Motor neuron (in vitro differentiated cells): ENCODE data around the gene KIF4A. TPM values are rescaled to one million over a fixed set of nuclear protein-coding genes. Genes with fewer than 3 reads are reported as not detected.
"Not testable (repeated sequence)": the region's sequence is repeated elsewhere in the genome, so short reads cannot be mapped to it uniquely, and the experiment has no call there.

Experiments used
- ATAC-seq, 8 experiments: fragments of 200-7000 bp; cut with Tn5 transposase; replicated peaks in 6 of 8; 2 replicates each; pipeline ENCODE4 v1.8.0; 2021; ENCODE audit warnings: mild to moderate bottlenecking in 8 of 8, moderate library complexity in 8 of 8
- H3K27ac ChIP-seq, 2 donors: fragments of 250-450 bp; sonication (Bioruptor Pico); 2 replicates each; pipeline ENCODE4 v1.9.0; 2021; ENCODE audit warnings: antibody characterized with exemption in 2 of 2, mild to moderate bottlenecking in 2 of 2, moderate library complexity in 1 of 2
- H3K4me1 ChIP-seq, 2 donors: fragments of 250-450 bp; sonication (Bioruptor Pico); replicated peaks in 1 of 2; 2 replicates each; pipeline ENCODE4 v1.6.1; 2021; ENCODE audit warnings: antibody characterized with exemption in 2 of 2, mild to moderate bottlenecking in 2 of 2, moderate library complexity in 1 of 2
- H3K4me3 ChIP-seq, 5 donors: fragments of 250-450 bp; sonication (Bioruptor Pico); 2 replicates each; pipeline ENCODE4 v1.9.0; 2021; ENCODE audit warnings: antibody characterized with exemption in 5 of 5, mild to moderate bottlenecking in 5 of 5, moderate library complexity in 4 of 5
- WGBS, 10 experiments: fragments of 450-650 bp; shearing (Covaris generic); methylation state at CpG; one replicate each; pipeline ENCODE4 v1.0.0; 2022; 5-methylcytosine and 5-hydroxymethylcytosine counted together
- in situ Hi-C, 9 experiments: fragments of 400-800 bp; cut with MboI; loops; one replicate each; pipeline ENCODE4 v1.15.0; 2021; ENCODE audit warnings: low sequenced_read_pairs in 9 of 9, low pct_unique_long_range_greater_than_20kb in 2 of 9; ENCODE audit not compliant: unreplicated experiment in 9 of 9
- total RNA-seq, 8 experiments: library from RNA; unstranded; fragments of 300-600 nt; gene quantifications; 2 replicates each; pipeline versions ENCODE4 v1.2.3 to v1.2.4, GENCODE V29; 2022

The KIF4A gene, protein sequence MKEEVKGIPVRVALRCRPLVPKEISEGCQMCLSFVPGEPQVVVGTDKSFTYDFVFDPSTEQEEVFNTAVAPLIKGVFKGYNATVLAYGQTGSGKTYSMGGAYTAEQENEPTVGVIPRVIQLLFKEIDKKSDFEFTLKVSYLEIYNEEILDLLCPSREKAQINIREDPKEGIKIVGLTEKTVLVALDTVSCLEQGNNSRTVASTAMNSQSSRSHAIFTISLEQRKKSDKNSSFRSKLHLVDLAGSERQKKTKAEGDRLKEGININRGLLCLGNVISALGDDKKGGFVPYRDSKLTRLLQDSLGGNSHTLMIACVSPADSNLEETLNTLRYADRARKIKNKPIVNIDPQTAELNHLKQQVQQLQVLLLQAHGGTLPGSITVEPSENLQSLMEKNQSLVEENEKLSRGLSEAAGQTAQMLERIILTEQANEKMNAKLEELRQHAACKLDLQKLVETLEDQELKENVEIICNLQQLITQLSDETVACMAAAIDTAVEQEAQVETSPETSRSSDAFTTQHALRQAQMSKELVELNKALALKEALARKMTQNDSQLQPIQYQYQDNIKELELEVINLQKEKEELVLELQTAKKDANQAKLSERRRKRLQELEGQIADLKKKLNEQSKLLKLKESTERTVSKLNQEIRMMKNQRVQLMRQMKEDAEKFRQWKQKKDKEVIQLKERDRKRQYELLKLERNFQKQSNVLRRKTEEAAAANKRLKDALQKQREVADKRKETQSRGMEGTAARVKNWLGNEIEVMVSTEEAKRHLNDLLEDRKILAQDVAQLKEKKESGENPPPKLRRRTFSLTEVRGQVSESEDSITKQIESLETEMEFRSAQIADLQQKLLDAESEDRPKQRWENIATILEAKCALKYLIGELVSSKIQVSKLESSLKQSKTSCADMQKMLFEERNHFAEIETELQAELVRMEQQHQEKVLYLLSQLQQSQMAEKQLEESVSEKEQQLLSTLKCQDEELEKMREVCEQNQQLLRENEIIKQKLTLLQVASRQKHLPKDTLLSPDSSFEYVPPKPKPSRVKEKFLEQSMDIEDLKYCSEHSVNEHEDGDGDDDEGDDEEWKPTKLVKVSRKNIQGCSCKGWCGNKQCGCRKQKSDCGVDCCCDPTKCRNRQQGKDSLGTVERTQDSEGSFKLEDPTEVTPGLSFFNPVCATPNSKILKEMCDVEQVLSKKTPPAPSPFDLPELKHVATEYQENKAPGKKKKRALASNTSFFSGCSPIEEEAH
- total RNA-seq, result 10 to 100 TPM in 3 of 8 experiments, 1 to 10 TPM in 4, under 1 TPM in 1; 0.10 to 32.1 (median 1.9) TPM

DNA sequence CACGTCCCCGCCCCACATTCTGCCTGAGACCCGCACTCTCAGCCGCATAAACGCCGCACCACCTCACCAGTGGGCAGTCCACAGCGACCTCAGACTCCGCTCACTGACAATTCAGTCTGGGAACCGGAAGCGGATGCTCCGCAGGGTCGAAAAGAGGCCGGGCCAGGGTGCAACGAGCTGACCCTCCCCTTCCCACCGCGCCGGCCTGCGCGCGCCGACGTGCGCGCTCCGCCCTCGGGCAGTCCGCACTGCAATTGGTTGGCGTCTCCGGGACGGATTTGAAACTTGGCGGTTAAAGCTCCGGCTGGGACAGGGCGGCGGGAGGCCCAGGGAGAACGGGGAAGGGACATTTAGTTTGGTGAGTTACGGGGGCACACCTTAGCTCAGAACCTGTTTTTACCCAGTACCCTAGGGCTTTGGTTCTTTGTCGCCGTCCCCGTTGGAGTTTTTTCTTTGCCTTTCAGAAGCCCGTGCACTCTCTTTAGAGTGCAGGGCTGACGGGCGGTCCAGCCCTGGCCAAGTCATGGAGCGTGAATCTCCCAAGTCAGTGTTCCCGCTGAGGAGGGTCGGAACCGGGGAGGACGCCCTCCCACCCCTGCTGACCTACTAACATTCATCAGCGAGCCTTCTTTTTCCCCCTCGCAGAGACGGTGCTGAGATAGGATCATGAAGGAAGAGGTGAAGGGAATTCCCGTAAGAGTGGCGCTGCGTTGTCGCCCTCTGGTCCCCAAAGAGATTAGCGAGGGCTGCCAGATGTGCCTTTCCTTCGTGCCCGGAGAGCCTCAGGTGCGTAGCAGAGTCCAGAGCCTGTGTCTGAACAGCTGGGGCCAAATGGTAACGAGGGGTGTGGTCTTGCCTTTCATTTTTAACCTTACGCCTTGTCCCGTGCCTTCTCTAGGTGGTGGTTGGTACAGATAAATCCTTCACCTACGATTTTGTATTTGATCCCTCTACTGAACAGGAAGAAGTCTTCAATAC is at the start of gene KIF4A, which contains the start of gene PDZD11:
TSS of gene KIF4A (plus strand) at position 312 of the 978 bp plus-strand sequence. CDS start at position 667, 355 bp downstream.
TSS of gene PDZD11 (minus strand) at position 135 of the 978 bp plus-strand sequence. CDS start 586 bp downstream, outside the sequence.
- Histone ChIP-seq H3K4me1 (peaks cover 3% of the 10 kb centered on the region in 2 donors), H3K27ac (peak within 1 kb of the TSS; percentile 55 to 68), H3K4me3 (peak within 1 kb of the TSS; percentile 54 to 72 (median 65))
- in situ Hi-C loops, result no loop called here
- ATAC-seq, result peak; percentile 98 to 100 (median 99)
- WGBS, 10 experiments, result 0 to 33% (median 2%) methylated on average over 2 to 21 of the region's 62 CpGs; no CpG with 5 or more reads in 4 of the 10 experiments

DNA sequence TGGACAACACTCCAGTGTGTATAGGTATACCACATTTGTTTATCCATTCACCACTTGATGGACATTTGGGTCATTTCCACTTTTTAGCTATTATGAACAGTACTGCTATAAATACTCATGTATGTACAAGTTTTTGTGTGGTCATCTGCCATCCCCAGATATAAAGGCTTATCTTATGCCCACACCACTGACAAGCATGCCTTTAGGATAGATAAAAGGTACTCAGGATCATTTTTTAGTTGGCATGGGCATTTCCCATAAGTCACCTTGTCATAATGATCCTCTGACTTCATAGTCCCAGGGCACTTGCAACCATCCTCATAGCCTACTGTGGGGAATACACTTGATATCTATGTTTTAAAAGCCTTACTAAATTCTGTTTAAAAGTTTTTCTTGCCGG is 49.2 kb upstream of the KIF4A start:
- in situ Hi-C loops, result no loop called here
- Histone ChIP-seq H3K4me1 (no peaks in the 10 kb centered on the region), H3K4me3 (no peak overlapping the region), H3K27ac (no peak overlapping the region)
- no CpG with 5 or more reads among the region's 1 CpG for WGBS, 10 experiments
- no peak for ATAC-seq

GRCh38 chrX:70241501-70241900 is 48.4 kb upstream of the KIF4A start:
- in situ Hi-C loops, result no loop called here
- Histone ChIP-seq H3K4me3 (no peak overlapping the region), H3K27ac (no peak overlapping the region), H3K4me1 (no peaks in the 10 kb centered on the region)
- ATAC-seq, result no peak
- 34 to 100% (median 71%) methylated on average over 1 to 2 of the region's 2 CpGs; no CpG with 5 or more reads in 4 of the 10 experiments for WGBS, 10 experiments

GRCh38 chrX:70243601-70244000 is 46.3 kb upstream of the KIF4A start:
- in situ Hi-C loops, H3K27ac ChIP-seq, H3K4me1 ChIP-seq, H3K4me3 ChIP-seq: not testable (repeated sequence)
- 38 to 80% (median 70%) methylated on average over 1 to 4 of the region's 5 CpGs; no CpG with 5 or more reads in 7 of the 10 experiments for WGBS, 10 experiments
- ATAC-seq, result peak in 1 of 8 experiments; percentile 18

DNA sequence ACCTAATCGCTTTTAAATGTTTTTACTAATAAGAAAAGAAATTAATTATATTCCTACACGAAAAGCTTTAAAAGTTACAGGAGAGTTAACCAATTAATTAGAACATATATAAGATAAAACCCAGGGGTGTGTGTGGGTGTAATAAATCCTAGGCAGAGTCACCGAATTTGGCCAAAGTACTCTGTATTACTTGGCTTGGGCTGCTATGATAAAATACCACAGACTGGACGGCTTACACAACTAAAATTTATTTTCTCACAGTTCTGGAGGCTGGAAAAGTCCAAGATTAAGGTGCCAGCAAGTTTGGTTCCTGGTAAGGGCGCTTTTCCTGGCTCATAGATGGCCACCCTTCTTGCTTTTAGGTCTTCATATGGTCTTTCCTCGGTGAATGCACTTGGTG is 45.0 kb upstream of the KIF4A start:
- Histone ChIP-seq H3K4me3 (no peak overlapping the region), H3K4me1 (no peaks in the 10 kb centered on the region), H3K27ac (no peak overlapping the region)
- in situ Hi-C loops, result no loop called here
- no peak for ATAC-seq
- 50 to 94% (median 84%) methylated on average over 1 to 5 of the region's 6 CpGs; no CpG with 5 or more reads in 1 of the 10 experiments for WGBS, 10 experiments

GRCh38 chrX:70247252-70247651 is 42.7 kb upstream of the KIF4A start:
- in situ Hi-C loops, result no loop called here
- Histone ChIP-seq H3K27ac (no peak overlapping the region), H3K4me1 (no peaks in the 10 kb centered on the region), H3K4me3 (no peak overlapping the region)
- no peak for ATAC-seq
- WGBS, 10 experiments, result 83 to 100% (median 96%) methylated on average over 1 to 2 of the region's 2 CpGs; no CpG with 5 or more reads in 6 of the 10 experiments

DNA sequence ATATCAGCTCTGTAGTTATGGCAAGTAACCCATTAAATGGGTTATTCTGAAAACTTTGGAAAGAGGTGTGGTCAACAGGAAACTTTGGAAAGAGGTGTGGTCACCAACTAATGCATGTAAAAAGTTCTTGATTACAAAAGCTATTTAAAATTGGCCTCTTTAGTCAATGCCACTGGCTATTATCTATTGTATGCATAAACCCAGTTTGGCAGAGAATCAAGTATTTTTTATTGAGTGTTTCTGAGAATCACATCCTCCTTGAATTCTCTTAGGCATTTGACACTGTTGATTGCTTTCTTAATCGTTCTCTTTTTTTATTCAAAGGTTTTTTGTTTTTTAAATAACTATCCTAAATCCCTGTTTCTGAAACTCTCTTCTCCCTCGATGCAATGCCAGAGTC is 37.4 kb upstream of the KIF4A start:
- no peak for ATAC-seq
- 10 to 100% (median 80%) methylated on average over 1 to 2 of the region's 2 CpGs; no CpG with 5 or more reads in 3 of the 10 experiments for WGBS, 10 experiments

DNA sequence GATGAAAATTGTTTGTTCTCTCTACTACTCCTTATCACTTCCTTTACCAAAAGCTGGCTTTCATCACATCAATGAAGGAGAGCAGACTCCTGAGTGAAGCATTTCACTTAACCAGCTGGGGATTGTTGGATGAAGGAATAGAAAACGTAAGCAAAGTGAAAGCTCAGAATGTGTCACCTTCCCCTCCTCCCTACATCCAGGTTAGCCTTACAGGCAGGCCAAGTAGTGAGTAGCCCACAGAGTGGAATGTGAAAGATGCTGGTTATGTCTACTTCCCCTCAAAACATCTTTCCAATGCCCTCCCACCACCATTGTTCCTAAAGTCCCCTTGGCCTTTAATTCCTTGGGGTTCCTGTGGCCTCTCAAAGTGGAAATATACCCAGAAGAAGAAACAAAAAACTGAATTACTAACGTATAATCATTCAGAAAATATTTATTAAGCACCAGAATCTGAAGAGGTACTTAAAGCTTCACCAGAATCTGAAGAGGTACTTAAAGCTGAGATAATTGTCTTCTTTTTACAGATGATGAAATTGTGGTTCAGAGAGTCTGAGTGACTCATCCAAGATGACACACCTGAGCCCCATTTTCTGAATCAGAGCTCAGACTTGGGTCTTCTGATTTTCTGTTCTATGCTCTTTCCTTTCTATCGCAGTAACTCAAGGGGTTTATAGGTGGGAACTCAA is 36.4 kb upstream of the KIF4A start:
- no peak overlapping the region for H3K4me3 ChIP-seq
- in situ Hi-C loops, result no loop called here
- peak in 1 of 8 experiments; percentile 16 for ATAC-seq
- H3K27ac ChIP-seq, result no peak overlapping the region
- no peaks in the 10 kb centered on the region for H3K4me1 ChIP-seq
- WGBS, 10 experiments, result 0 to 100% (median 28%) methylated on average over 1 to 3 of the region's 3 CpGs; no CpG with 5 or more reads in 5 of the 10 experiments

More for the DNA sequence above, 37.4 kb upstream of the KIF4A start:
- Histone ChIP-seq H3K27ac (no peak overlapping the region), H3K4me1 (no peaks in the 10 kb centered on the region), H3K4me3 (no peak overlapping the region)
- in situ Hi-C loops, result no loop called here

- Histone ChIP-seq H3K4me3 (no peak overlapping the region), H3K27ac (no peak overlapping the region), H3K4me1 (no peaks in the 10 kb centered on the region)
- no peak for ATAC-seq
- in situ Hi-C loops, result no loop called here
- 30 to 100% (median 43%) methylated on average over 1 of the region's 1 CpG; no CpG with 5 or more reads in 5 of the 10 experiments for WGBS, 10 experiments
These were observed 35.9 kb upstream of the KIF4A start for GRCh38 chrX:70254063-70254400.

DNA sequence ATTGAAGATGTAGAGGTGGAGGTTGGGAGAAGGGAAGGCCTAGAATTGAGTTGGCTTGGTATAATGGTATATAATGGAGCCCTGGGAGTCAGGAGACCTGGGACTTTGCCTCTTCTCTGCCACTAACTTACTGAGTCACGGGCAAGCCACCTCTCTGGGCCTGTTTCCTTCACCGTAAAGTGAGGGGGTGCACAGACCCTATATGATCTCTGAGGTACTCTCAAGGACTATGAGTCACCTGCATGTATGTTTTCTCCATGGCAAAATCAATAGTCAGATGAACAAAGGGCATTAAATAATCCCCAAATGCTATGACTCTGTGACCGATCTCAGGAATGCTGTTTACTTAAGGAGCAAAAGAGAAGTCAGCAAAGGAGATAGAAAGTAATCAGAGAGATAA is 35.0 kb upstream of the KIF4A start:
- ATAC-seq, result no peak
- Histone ChIP-seq H3K27ac (no peak overlapping the region), H3K4me1 (no peaks in the 10 kb centered on the region), H3K4me3 (no peak overlapping the region)
- in situ Hi-C loops, result no loop called here
- WGBS, 10 experiments, result 44 to 100% (median 92%) methylated on average over 1 to 3 of the region's 3 CpGs; no CpG with 5 or more reads in 3 of the 10 experiments

- Histone ChIP-seq H3K4me1 (no peaks in the 10 kb centered on the region), H3K4me3 (no peak overlapping the region), H3K27ac (no peak overlapping the region)
- in situ Hi-C loops, result no loop called here
- WGBS, 10 experiments, result 40 to 100% (median 71%) methylated on average over 1 to 2 of the region's 2 CpGs; no CpG with 5 or more reads in 3 of the 10 experiments
- ATAC-seq, result no peak
These were observed 34.5 kb upstream of the KIF4A start for GRCh38 chrX:70255452-70255851.
